HEK293T (cell line): Measurements from ENCODE around the gene IL2RA.
"Not testable (repeated sequence)": the region's sequence is repeated elsewhere in the genome, so short reads cannot be mapped to it uniquely, and the experiment has no call there.

ENCODE experiments used
- CTCF ChIA-PET: fragments of 350-600 bp; formaldehyde crosslinking; extraction: SDS; loops from one replicate; lab custom pipeline; 2021; ENCODE audit warnings: antibody characterized with exemption, inconsistent platforms; lab: Yijun Ruan, JAX
- POLR2A ChIA-PET: fragments of 350-600 bp; formaldehyde crosslinking; extraction: SDS; loops from one replicate; lab custom pipeline; 2020; ENCODE audit warnings: antibody characterized with exemption, inconsistent platforms; lab: Yijun Ruan, JAX
- DNase-seq: peaks from one replicate; pipeline ENCODE4 v3.0.0; 2012; ENCODE audit warnings: mixed read lengths; ENCODE audit errors: extremely low spot score
- ARNT ChIP-seq: fragments of 450-650 bp; IDR thresholded peaks from 2 replicates; pipeline ENCODE4 v1.6.1; 2017; ENCODE audit warnings: mild to moderate bottlenecking
- BHLHE40 ChIP-seq: fragments of 450-650 bp; IDR thresholded peaks from 2 replicates; pipeline ENCODE4 v1.6.1; 2016; ENCODE audit warnings: mild to moderate bottlenecking, moderate library complexity, borderline replicate concordance
- CTBP1 ChIP-seq: fragments of 450-650 bp; IDR thresholded peaks from 2 replicates; pipeline ENCODE4 v1.6.1; 2016; ENCODE audit warnings: borderline replicate concordance
- ELF4 ChIP-seq: fragments of 450-650 bp; IDR thresholded peaks from 2 replicates; pipeline ENCODE4 v1.6.1; 2017; ENCODE audit warnings: antibody characterized with exemption
- FOXA1 ChIP-seq: fragments of 450-650 bp; IDR thresholded peaks from 2 replicates; pipeline ENCODE4 v1.6.1; 2016; ENCODE audit warnings: mild to moderate bottlenecking
- FOXK2 ChIP-seq: fragments of 450-650 bp; IDR thresholded peaks from 2 replicates; pipeline ENCODE4 v1.6.1; 2016; ENCODE audit warnings: mild to moderate bottlenecking
- FOXM1 ChIP-seq: fragments of 450-650 bp; IDR thresholded peaks from 2 replicates; pipeline ENCODE4 v1.6.1; 2017; ENCODE audit warnings: mild to moderate bottlenecking, borderline replicate concordance
- HDGF ChIP-seq: fragments of 450-650 bp; IDR thresholded peaks from 2 replicates; pipeline ENCODE4 v1.6.1; 2017; ENCODE audit warnings: antibody characterized with exemption, borderline replicate concordance
- L3MBTL2 ChIP-seq: fragments of 450-650 bp; conservative IDR thresholded peaks from 2 replicates; pipeline ENCODE4 v1.6.1; 2016; ENCODE audit warnings: mild to moderate bottlenecking
- LEF1 ChIP-seq: fragments of 450-650 bp; IDR thresholded peaks from 2 replicates; pipeline ENCODE4 v1.6.1; 2017; ENCODE audit warnings: mild to moderate bottlenecking, borderline replicate concordance
- NFRKB ChIP-seq: fragments of 450-650 bp; IDR thresholded peaks from 2 replicates; pipeline ENCODE4 v1.6.1; 2016; ENCODE audit warnings: mild to moderate bottlenecking, moderate library complexity
- SP1 ChIP-seq: fragments of 450-650 bp; IDR thresholded peaks from 2 replicates; pipeline ENCODE4 v1.6.1; 2017
- SUZ12 ChIP-seq: fragments of 450-650 bp; IDR thresholded peaks from 2 replicates; pipeline ENCODE4 v1.6.1; 2016; ENCODE audit warnings: mild to moderate bottlenecking
- TARDBP ChIP-seq: fragments of 450-650 bp; IDR thresholded peaks from 2 replicates; pipeline ENCODE4 v1.6.1; 2016
- ZNF384 ChIP-seq: fragments of 450-650 bp; IDR thresholded peaks from 2 replicates; pipeline ENCODE4 v1.6.1; 2016
- TF ChIP-seq, protein P1 (sequence below): fragments of 450-650 bp; IDR thresholded peaks from 2 replicates; pipeline ENCODE4 v1.6.1; 2016

IL2RA gene

DNA sequence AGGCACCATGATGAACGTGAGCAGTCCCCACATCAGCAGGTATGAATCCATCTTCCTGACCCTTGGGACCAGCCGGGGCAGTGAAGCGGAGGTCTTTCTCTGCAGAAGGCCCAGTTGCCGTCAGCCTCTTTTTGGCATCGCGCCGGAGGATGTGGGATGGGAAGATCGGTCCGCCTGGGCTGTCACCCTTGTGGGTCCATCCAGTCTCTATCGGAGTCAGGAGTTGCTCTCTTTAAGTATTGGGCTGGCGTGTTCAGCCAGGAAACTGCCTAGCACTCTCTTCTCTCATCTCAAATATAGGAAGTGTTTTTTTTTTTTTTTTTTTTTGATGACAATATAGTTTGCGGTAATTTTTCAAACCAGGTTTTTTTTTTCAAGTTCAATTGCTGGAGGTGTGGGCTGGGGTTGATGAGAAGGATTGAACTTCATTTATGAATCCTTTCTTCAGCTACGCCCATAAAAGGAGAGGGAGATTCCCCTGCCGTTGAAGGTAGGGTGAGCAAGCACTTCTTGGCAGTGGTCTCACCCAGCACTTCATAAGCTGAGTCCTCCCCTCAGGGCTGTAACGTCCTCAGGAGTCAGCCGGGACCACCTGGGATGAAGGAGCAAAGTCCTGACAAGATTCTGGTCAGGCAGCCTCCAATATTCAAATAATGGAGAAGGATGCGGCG, at the start of gene IL2RA:
Gene IL2RA (minus strand): TSS at position 267 of the 671 bp plus-strand sequence. CDS start 216 bp downstream, at position 51.
- TF ChIP-seq FOXM1 (no peak), SUZ12 (no peak), BHLHE40 (no peak)
- TF ChIP-seq, protein P1, sequence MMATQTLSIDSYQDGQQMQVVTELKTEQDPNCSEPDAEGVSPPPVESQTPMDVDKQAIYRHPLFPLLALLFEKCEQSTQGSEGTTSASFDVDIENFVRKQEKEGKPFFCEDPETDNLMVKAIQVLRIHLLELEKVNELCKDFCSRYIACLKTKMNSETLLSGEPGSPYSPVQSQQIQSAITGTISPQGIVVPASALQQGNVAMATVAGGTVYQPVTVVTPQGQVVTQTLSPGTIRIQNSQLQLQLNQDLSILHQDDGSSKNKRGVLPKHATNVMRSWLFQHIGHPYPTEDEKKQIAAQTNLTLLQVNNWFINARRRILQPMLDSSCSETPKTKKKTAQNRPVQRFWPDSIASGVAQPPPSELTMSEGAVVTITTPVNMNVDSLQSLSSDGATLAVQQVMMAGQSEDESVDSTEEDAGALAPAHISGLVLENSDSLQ: no peak
- ChIA-PET POLR2A (no interaction called here), CTCF (no interaction called here)
- DNase-seq: no peak

DNA sequence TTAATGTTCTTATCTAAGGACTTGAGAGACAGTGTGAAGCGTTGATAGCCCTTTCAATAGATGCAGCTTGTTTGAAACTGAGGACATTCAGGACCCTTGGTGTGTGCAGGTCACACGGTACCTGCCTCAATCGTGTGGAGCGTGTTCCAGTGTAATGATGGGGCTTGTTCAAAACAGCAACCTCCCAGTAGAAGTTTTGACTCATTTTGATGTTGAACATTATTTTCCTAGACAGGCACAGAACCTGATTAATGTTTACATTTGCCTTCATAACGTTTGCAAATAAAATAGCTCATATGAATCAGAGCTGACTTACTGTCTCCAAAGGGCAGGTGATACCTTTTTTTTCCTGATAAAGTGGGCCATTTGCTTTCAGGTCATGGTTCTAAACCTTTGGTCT, 48.0 kb upstream of the IL2RA start:
- TF ChIP-seq, protein P1: no peak
- TF ChIP-seq SUZ12 (no peak), FOXA1 (no peak), TARDBP (no peak), L3MBTL2 (no peak), FOXM1 (no peak), ELF4 (no peak)
- POLR2A ChIA-PET: interaction anchor here (1.1 kb wide), 1 partner anchor 35 kb away, joined by 3 read pairs; no protein-coding TSS in a partner anchor
- DNase-seq: no peak
- CTCF ChIA-PET: no interaction called here

DNA sequence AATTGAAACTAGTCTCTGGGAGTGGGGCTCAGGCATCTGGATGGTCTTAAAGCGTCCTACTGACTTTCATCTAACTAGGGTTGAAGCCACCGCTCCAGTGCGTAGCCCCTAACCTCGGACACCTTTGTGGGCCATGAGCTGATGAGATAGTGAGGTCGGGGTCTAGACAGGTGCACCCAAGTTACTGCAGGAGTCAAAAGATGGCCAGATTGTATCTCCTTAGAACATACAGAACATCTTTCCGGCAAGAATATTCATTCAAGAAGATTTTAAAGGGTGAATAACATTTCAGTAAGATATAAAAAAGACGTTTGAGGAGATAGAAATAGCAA, 47.2 kb upstream of the IL2RA start:
- TF ChIP-seq BHLHE40 (no peak), NFRKB (no peak), LEF1 (no peak), FOXM1 (no peak), TARDBP (no peak), CTBP1 (no peak), FOXK2 (no peak), SUZ12 (no peak), SP1 (no peak), L3MBTL2 (no peak), ZNF384 (no peak), ELF4 (no peak), HDGF (no peak), FOXA1 (no peak), ARNT (no peak)
- TF ChIP-seq, protein P1: no peak
- ChIA-PET CTCF (interaction anchor here (2.1 kb wide), 1 partner anchor 292 kb away, joined by 8 read pairs; no protein-coding TSS in a partner anchor), POLR2A (no interaction called here)
- no peak for DNase-seq

DNA sequence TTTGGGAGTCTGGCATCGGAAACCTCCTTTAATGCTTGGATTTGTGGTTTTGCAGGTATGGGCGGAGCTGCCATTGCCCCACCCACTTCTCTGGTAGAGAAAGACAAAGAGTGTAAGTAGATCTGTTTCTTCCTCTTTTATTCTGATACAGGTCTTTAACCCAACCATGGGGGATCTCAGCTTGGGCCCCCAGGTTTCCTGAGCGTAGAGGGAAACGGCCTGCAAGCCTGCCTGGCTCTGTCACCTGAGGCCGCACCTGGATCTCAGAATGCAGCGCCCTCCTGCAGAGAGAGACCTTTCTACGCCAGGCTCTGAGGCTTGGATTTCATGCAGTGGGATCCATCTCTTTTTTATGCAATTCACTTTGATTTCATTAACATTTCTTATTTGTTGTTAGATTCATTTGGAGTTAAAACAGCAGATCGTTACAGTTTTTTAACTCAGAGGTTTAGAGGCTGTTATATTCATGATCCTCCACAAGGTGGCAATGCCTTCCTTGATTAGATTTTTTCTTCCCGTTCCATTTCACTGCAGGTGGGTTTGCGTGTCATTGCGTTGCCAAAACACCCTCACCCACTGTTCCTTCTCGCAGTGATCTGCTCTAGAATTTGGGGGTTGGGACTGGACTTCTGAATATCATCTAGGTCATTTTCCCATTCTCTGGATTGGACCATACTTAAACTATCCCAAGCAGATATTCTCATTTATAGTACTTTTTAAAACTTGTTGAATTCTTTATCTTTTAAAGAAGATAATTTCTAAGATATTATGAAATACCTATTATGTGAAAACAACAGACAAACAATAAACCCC, 46.7 kb upstream of the IL2RA start:
- DNase-seq: peak; percentile 65
- TF ChIP-seq ARNT (no peak), ZNF384 (peak; percentile 63; the same call in 1 of the 2 replicates)
- ChIA-PET CTCF (interaction anchor here (2.1 kb wide), 1 partner anchor 293 kb away, joined by 8 read pairs; no protein-coding TSS in a partner anchor), POLR2A (no interaction called here)

DNA sequence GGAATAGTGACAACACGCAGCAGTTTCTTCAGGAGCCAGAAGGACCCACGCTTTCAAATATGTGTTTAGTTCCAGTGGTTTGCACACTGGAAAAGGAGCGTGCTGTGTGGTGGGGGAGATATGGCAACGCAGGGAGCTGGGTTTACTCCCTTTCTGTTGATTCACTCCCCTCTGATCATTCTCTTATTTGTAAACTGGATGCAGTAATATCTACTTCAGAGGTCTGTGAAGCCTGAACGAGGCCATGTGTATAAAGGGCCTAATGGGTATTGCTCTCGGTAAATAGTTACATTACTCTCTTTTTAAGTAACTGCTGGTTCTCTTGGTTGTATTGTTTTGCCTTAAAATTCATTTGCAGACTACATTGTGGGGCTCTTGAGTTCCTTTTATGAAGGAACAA, 45.9 kb upstream of the IL2RA start:
- no peak for TF ChIP-seq NFRKB
- no peak for TF ChIP-seq LEF1
- no peak for TF ChIP-seq ARNT
- no peak for TF ChIP-seq FOXK2
- TF ChIP-seq HDGF: no peak
- no peak for TF ChIP-seq ZNF384
- ChIA-PET CTCF (interaction anchor here (0.7 to 2.1 kb wide), 2 partner anchors 12 to 294 kb away, joined by 5 to 8 read pairs; no protein-coding TSS in a partner anchor), POLR2A (no interaction called here)
- no peak for DNase-seq

DNA sequence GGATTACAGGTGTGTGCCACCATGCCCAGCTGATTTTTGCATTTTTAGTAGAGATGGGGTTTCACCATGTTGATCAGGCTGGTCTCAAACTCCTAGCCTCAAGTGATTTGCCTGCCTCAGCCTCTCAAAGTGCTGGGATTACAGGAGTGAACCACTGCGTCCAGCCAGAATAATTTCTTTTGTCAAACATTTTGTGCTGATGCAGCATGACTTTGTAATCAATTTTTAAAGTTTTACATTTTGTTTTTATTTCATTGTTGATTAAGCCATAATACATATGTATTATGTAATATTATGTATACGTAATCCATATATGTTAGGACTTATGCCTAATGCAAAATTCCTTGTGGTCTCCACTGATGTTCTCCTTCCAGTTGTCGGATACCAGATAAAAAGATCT, 45.4 kb upstream of the IL2RA start:
- CTCF ChIA-PET: interaction anchor here (0.7 to 2.1 kb wide), 2 partner anchors 12 to 294 kb away, joined by 5 to 8 read pairs; no protein-coding TSS in a partner anchor
- POLR2A ChIA-PET: not testable (repeated sequence)

DNA sequence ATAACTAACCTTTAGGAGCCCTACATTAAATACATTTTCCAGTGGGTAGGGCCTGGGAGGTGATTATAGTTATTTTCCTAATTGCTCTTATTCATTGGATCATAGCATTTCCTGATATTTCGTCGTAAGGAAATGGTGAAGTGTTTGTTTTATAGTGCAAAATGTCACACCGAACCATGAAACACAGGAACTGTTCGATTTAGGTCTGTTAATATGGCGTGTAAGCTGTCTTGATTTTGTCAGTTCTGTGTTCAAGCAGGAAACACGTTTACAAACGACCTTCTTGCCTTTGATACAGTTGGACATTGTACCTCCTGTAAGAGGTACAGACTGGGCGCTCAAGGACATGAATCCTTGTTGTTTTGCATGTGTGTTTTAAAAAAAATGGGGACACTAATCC, 41.4 kb upstream of the IL2RA start:
- TF ChIP-seq SP1 (no peak), CTBP1 (no peak), ELF4 (no peak), SUZ12 (no peak), LEF1 (no peak), FOXK2 (no peak), NFRKB (no peak), L3MBTL2 (no peak), FOXM1 (no peak), BHLHE40 (no peak), HDGF (no peak), FOXA1 (no peak), TARDBP (no peak), ARNT (no peak), ZNF384 (no peak)
- TF ChIP-seq, protein P1: no peak
- no peak for DNase-seq
- ChIA-PET CTCF (no interaction called here), POLR2A (no interaction called here)

More for the DNA sequence above, 45.4 kb upstream of the IL2RA start:
- DNase-seq: not testable (repeated sequence)
